ENCODE data around the gene MTHFD1L.

- TF ChIP-seq, protein P1, sequence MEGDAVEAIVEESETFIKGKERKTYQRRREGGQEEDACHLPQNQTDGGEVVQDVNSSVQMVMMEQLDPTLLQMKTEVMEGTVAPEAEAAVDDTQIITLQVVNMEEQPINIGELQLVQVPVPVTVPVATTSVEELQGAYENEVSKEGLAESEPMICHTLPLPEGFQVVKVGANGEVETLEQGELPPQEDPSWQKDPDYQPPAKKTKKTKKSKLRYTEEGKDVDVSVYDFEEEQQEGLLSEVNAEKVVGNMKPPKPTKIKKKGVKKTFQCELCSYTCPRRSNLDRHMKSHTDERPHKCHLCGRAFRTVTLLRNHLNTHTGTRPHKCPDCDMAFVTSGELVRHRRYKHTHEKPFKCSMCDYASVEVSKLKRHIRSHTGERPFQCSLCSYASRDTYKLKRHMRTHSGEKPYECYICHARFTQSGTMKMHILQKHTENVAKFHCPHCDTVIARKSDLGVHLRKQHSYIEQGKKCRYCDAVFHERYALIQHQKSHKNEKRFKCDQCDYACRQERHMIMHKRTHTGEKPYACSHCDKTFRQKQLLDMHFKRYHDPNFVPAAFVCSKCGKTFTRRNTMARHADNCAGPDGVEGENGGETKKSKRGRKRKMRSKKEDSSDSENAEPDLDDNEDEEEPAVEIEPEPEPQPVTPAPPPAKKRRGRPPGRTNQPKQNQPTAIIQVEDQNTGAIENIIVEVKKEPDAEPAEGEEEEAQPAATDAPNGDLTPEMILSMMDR (IDR thresholded peaks at IDR 0.05), result no peak
- no peak for TF ChIP-seq POLR2A (IDR thresholded peaks at IDR 0.05)
Observed at GRCh38 chr6:151131324-151132007, 266.0 kb downstream of the MTHFD1L start.
